GM12892 (cell line): ENCODE measurements around the gene CORO6.

ENCODE experiments used
- POLR2A ChIP-seq: IDR thresholded peaks from 2 replicates; pipeline ENCODE4 v1.6.1; 2011; ENCODE audit warnings: low read depth, low read length, control low read depth
- POLR2AphosphoS5 ChIP-seq: IDR thresholded peaks from 2 replicates; pipeline ENCODE4 v1.6.1; 2011; ENCODE audit warnings: low read depth, low read length, control low read depth
- TAF1 ChIP-seq: IDR thresholded peaks from 2 replicates; pipeline ENCODE4 v1.6.1; 2011; ENCODE audit warnings: low read depth, mild to moderate bottlenecking, control low read depth, low read length, borderline replicate concordance

DNA sequence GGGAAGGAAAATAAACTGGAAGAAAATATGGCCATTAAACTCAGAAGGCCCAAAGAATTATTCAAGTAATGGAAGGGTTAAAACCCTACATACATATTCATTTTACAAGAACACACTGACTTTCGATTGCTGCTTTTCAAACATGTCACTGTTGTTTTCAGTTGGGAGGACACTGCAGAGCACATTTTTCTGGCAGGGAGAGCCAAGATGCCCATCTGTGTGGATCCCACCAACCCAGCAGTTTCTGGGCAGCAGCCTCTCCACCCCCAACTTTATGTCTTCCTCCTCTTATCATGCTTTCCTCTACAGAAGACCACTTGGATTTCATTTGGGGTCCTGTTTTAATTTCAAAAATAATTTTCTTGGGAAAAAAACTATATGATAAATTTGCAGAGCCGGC, 7.1 kb upstream of the CORO6 start:
- no peak for TF ChIP-seq POLR2AphosphoS5
- TF ChIP-seq POLR2A: no peak
- TF ChIP-seq TAF1: no peak
